GM06990 (cell line): Measurements from ENCODE around the gene COA5.

ENCODE experiments used
- DNase-seq: peaks from one replicate; pipeline ENCODE4 v3.0.0-alpha.2; 2011; ENCODE audit not compliant: insufficient read length; ENCODE audit errors: extremely low read depth
- H3K27me3 ChIP-seq: replicated peaks from 2 replicates; pipeline ENCODE4 v1.6.0; 2011; ENCODE audit warnings: low read length; ENCODE audit not compliant: control insufficient read depth, insufficient read depth
- H3K36me3 ChIP-seq: 2 replicates; pipeline ENCODE4 v1.5.1; 2011; ENCODE audit warnings: low read length; ENCODE audit not compliant: control insufficient read depth, insufficient read depth
- H3K4me3 ChIP-seq: replicated peaks from 2 replicates; pipeline ENCODE4 v1.5.1; 2011; ENCODE audit warnings: low read depth, mild to moderate bottlenecking, control low read depth, low read length
- TF ChIP-seq, protein P1 (sequence below): IDR thresholded peaks from 2 replicates; pipeline ENCODE4 v1.5.1; 2011; ENCODE audit warnings: low read length, control low read depth, mild to moderate bottlenecking, inconsistent platforms; ENCODE audit not compliant: insufficient read depth, poor library complexity, severe bottlenecking

COA5 gene, protein sequence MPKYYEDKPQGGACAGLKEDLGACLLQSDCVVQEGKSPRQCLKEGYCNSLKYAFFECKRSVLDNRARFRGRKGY

DNA sequence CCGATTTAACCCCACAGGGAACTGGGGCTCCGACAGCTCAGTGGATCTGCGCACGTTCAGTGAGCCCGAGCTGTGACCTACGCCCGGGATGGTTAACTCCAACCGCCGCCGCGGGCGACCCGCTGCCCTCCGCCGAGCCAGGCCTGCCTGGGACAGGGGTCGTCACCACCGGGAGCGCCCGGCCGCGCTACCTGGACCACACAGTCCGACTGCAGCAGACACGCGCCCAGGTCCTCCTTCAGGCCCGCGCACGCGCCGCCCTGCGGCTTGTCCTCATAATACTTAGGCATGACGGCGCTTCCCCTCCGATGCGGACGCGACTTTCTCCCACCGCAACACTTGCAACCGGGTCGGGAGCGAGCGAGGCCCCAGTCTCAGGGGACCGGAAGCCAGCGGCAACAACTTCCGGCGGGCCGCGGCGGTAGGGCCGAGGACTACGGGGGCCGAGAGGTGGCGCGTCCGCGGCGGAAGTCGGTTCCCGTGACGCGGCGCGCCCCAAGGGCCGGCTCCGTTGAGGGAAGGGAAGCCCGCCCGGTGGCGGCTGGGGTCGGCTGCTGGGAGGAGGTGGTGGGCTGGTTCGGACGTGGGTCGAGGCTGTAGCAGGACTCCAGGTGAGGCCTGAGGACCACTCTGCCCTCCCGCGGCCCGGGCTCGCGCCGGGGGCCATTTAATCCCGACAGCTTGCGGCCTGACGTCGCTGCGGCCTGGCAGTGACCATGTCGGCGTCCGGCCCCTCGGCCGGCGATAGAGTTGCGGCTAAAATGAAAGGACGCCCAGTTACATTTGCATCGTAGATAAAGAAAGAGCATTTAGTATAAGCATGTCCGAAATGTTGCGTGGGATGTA lies at the start of gene COA5, which contains the start of gene UNC50:
Gene COA5, minus strand, starts transcription at position 397 of the 846 bp plus-strand sequence. Its CDS starts 107 bp downstream, at position 290.
Gene UNC50, plus strand, starts transcription at position 474 of the 846 bp plus-strand sequence. CDS start 1,171 bp downstream, outside the sequence.
- peaks cover 2% of the 10 kb centered on the region for H3K36me3 ChIP-seq
- H3K4me3 ChIP-seq = peak within 1 kb of the TSS; percentile 97
- peak; percentile 95 for DNase-seq
- TF ChIP-seq, protein P1, sequence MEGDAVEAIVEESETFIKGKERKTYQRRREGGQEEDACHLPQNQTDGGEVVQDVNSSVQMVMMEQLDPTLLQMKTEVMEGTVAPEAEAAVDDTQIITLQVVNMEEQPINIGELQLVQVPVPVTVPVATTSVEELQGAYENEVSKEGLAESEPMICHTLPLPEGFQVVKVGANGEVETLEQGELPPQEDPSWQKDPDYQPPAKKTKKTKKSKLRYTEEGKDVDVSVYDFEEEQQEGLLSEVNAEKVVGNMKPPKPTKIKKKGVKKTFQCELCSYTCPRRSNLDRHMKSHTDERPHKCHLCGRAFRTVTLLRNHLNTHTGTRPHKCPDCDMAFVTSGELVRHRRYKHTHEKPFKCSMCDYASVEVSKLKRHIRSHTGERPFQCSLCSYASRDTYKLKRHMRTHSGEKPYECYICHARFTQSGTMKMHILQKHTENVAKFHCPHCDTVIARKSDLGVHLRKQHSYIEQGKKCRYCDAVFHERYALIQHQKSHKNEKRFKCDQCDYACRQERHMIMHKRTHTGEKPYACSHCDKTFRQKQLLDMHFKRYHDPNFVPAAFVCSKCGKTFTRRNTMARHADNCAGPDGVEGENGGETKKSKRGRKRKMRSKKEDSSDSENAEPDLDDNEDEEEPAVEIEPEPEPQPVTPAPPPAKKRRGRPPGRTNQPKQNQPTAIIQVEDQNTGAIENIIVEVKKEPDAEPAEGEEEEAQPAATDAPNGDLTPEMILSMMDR = no peak
- H3K27me3 ChIP-seq = no peaks in the 10 kb centered on the region

DNA sequence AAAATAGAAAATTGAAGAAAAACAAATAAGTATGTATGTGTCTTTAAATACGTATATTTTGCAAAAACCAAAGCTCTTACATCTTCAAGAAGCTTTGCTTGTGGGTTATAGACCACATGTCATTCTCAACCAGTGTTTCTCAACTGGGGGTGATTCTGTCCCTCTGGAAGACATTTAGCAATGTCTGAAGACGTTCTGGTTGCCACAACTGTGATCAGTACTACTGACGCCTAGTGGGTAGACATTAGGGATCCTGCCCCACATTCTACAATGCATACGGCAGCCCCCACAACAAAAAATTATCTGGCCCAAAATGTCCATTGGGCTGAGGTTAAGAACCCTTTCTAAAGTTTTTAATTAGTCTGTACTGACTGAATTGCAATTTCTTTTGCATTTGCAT lies 48.5 kb upstream of the COA5 start:
- H3K27me3 ChIP-seq = no peaks in the 10 kb centered on the region
- no peak overlapping the region for H3K4me3 ChIP-seq
- no peaks in the 10 kb centered on the region for H3K36me3 ChIP-seq
- no peak for DNase-seq
- TF ChIP-seq, protein P1 = no peak

DNA sequence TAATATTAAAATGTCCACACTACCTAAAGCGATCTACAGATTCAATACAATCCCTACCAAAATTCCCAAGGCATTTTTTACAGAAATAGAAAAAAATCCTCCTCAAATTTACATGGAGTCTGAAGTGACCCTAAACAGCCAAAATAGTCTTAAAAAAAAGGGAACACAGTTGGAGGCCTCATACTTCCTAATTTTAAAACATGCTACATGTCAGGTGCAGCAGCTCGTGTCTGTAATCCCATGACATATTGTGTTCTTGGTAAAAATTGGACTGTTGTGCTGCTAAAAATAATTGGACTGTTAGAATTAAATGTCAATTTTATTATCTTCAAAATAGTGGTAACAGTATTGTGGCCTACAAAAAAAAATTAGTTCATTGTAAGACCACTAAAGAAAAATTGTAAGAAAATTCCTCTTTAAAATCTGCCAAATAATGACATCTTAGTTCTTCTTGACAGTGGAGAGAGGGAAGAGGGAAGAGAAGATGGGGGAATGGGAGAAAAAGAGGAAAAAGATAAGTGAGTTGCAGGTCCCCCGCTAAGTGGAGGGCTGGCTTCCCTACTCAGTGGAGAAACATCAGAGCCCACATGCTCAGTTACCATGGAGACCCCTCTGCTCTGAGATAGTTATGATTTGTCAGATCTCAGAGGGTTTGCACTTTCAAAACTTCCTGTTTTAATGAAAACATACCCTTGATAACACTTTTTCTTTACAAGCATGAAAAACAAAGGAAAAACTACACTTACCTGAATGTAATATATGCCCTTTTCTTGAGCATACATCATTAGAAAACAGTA lies 46.6 kb upstream of the COA5 start:
- no peak overlapping the region for H3K4me3 ChIP-seq
- DNase-seq = no peak
- TF ChIP-seq, protein P1 = no peak
- H3K27me3 ChIP-seq = no peaks in the 10 kb centered on the region
- no peaks in the 10 kb centered on the region for H3K36me3 ChIP-seq

DNA sequence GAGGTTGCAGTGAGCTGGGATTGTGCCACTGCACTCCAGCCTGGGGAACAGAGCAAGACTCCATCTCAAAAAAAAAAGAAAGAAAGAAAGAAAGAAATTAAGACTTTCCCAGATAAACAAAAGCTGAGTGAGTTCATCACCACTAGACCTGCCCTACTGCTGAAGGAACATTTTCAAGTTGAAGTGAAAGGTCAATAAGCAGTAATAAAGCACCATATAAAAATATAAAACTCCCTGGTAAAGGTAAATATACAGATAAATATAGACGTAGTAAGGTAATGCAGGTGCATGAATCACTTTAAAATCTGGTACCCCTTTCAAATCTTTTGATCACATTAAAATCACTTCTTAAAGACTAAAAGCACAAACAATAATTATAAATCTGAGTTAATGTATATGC lies 42.7 kb upstream of the COA5 start:
- Histone ChIP-seq H3K4me3 (no peak overlapping the region), H3K27me3 (no peaks in the 10 kb centered on the region), H3K36me3 (no peaks in the 10 kb centered on the region)
- no peak for DNase-seq
- TF ChIP-seq, protein P1 = no peak

DNA sequence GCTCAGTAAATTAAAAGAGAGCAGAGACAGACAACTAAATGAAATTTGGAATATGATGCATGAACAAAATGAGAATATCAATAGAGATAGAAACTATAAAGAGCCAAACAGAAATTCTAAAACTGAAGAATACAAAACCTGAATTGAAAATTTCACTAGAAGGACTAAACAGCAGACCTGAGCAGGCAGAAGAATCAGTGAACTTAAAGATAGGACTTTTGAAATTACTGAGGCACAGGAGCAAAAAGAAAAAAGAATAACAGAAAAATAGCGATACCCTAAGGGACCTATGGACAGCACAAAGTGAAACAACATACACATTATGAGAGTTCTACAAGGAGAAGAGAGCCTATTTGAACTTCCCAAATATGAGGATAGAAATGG lies 41.7 kb upstream of the COA5 start:
- H3K36me3 ChIP-seq = no peaks in the 10 kb centered on the region
- no peak for DNase-seq
- no peaks in the 10 kb centered on the region for H3K27me3 ChIP-seq
- TF ChIP-seq, protein P1 = no peak
- H3K4me3 ChIP-seq = no peak overlapping the region
